Tibial nerve (tissue), 3 donors: ENCODE measurements around the gene PPFIBP2.

Experiments used
- CTCF ChIP-seq, 5 experiments: fragments of 200-600 bp in 3 of 5; fragments of 450-650 bp in 2 of 5; sonication (generic) in 3 of 5; IDR thresholded peaks; one replicate each; pipeline ENCODE4 v1.5.1; 2016 to 2019; ENCODE audit warnings: antibody characterized with exemption in 5 of 5, mild to moderate bottlenecking in 3 of 5, moderate library complexity in 2 of 5
- POLR2A ChIP-seq, 2 donors: fragments of 450-650 bp; IDR thresholded peaks; one replicate each; pipeline ENCODE4 v1.6.1; 2017; ENCODE audit warnings: antibody characterized with exemption in 2 of 2, mild to moderate bottlenecking in 2 of 2, moderate library complexity in 2 of 2

DNA sequence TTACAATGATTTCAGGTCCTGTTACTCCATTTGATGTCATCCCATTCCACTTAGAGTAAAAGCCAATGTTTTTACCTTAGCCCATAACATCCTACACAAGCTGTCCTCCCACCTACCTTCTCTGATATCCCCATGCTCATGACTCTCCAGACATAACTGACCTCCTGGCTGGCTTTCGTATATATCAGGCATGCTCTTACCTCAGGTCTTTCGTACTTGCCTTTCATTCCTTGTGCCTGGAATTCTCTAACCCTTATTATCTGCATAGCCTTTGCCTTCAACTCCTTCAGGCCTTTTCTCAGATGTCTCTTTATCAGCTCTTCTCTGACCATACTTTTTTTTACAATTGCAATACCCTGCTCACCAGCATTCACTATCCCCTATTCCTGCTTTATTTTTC is 169.8 kb downstream of the PPFIBP2 start:
- no peak for TF ChIP-seq CTCF (IDR thresholded peaks at IDR 0.05)
- no peak for TF ChIP-seq POLR2A (IDR thresholded peaks at IDR 0.05)
